CD4-positive, alpha-beta T cell (primary cell): ENCODE results near the gene SSBP2. TPM values are rescaled to one million over a fixed set of nuclear protein-coding genes. Genes with fewer than 3 reads are reported as not detected.

Experiments
- ATAC-seq: fragments of 200-7000 bp; cut with Tn5 transposase; one replicate; pipeline ENCODE4 v1.10.0; 2022; ENCODE audit warnings: mild to moderate bottlenecking; ENCODE audit not compliant: poor library complexity
- CTCF ChIA-PET: fragments of 350-600 bp; sonication (Branson Sonifier 250); formaldehyde crosslinking; loops from one replicate; lab custom pipeline; 2021; ENCODE audit warnings: antibody characterized with exemption, inconsistent platforms; lab: Charles Lee
- POLR2A ChIA-PET: fragments of 350-600 bp; sonication (Branson Sonifier 250); formaldehyde crosslinking; loops from one replicate; lab custom pipeline; 2021; ENCODE audit warnings: antibody characterized with exemption, inconsistent platforms; lab: Charles Lee
- DNase-seq, 14 experiments: peaks; one replicate each; pipeline ENCODE4 v3.0.0-alpha.2; 2013 to 2020; ENCODE audit warnings: mixed read lengths in 2 of 14
- H3K27ac ChIP-seq, 2 donors: one replicate each; pipeline versions ENCODE4 v1.5.1 to v1.7.0; 2013; ENCODE audit warnings: low read length in 2 of 2, low read depth in 1 of 2, mild to moderate bottlenecking in 1 of 2
- H3K27me3 ChIP-seq, 2 experiments: 1 replicate in 1 of 2; 2 replicates in 1 of 2; pipeline versions ENCODE4 v1.6.1 to v1.7.0; 2013; ENCODE audit warnings: low read length in 2 of 2, control low read depth in 1 of 2, mild to moderate bottlenecking in 1 of 2, moderate library complexity in 1 of 2; ENCODE audit not compliant: insufficient read depth in 2 of 2, control insufficient read depth in 1 of 2
- H3K36me3 ChIP-seq: one replicate; pipeline ENCODE4 v1.6.1; 2013; ENCODE audit warnings: low read length, control low read depth; ENCODE audit not compliant: insufficient read depth
- H3K4me1 ChIP-seq: one replicate; pipeline ENCODE4 v1.6.1; 2013; ENCODE audit warnings: low read length, control low read depth; ENCODE audit not compliant: insufficient read depth
- H3K4me3 ChIP-seq: one replicate; pipeline ENCODE4 v1.5.1; 2013; ENCODE audit warnings: mild to moderate bottlenecking, low read length, moderate library complexity
- H3K9me3 ChIP-seq, 2 experiments: 1 replicate in 1 of 2; 2 replicates in 1 of 2; pipeline versions ENCODE4 v1.6.1 to v1.7.0; 2013; ENCODE audit warnings: low read length in 2 of 2, mild to moderate bottlenecking in 2 of 2, control low read depth in 1 of 2, moderate library complexity in 1 of 2; ENCODE audit not compliant: control insufficient read depth in 1 of 2, insufficient read depth in 1 of 2
- H3K27ac Mint-ChIP-seq: one replicate; pipeline ENCODE4 v1.8.0; 2020; ENCODE audit warnings: mixed read lengths
- H3K27me3 Mint-ChIP-seq: one replicate; pipeline ENCODE4 v1.8.0; 2021; ENCODE audit warnings: mixed read lengths
- H3K36me3 Mint-ChIP-seq: one replicate; pipeline ENCODE4 v1.8.0; 2021; ENCODE audit warnings: low read depth, mixed read lengths
- H3K4me1 Mint-ChIP-seq: one replicate; pipeline ENCODE4 v1.8.0; 2021; ENCODE audit warnings: low read depth, mixed read lengths
- H3K4me3 Mint-ChIP-seq: one replicate; pipeline ENCODE4 v1.8.0; 2020; ENCODE audit warnings: mild to moderate bottlenecking, mixed read lengths
- H3K9me3 Mint-ChIP-seq: one replicate; pipeline ENCODE4 v1.8.0; 2020; ENCODE audit warnings: mixed read lengths
- intact Hi-C, 2 experiments: fragments of 100-400 bp; cut with DNase I in 1 of 2; cut with micrococcal nuclease in 1 of 2; formaldehyde crosslinking; loops; one replicate each; pipeline versions ENCODE4 v1.15.1 to v1.9.0; 2023 to 2025; cut with DNase I, micrococcal nuclease
- total RNA-seq, 174 experiments: library from RNA in 2 of 174; stranded (reverse) in 2 of 174; gene quantifications; one replicate each; pipeline ENCODE4 v1.2.3 and lab custom pipeline; 2021 to 2026
- TF ChIP-seq, protein P1 (sequence below): fragments of 200-600 bp; IDR thresholded peaks from one replicate; pipeline ENCODE4 v1.8.0; 2022; ENCODE audit warnings: antibody characterized with exemption, mild to moderate bottlenecking

Gene SSBP2
- total RNA-seq, 2 experiments from 2014 or later, result 33.5 to 36.3 TPM

DNA sequence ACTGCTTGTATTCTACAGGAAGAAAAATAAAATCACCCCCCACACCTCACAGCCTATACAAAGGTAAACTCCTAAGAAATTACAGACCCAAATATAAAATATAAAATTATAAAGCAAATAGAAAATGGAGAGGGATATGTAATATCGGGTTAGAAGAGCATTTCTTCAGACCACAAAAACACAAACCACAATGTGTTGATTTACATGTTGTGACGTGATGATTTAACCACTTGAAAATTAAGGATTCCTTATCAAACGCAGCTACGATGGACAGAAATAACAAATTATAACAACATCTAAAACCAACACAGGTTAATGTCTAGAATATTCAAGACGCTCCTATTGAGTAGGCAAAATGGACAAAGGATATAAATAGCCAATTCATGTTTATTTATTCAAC is 26.3 kb downstream of the SSBP2 start:
- Mint-ChIP-seq H3K36me3 (no peaks in the 10 kb centered on the region), H3K9me3 (no peaks in the 10 kb centered on the region), H3K4me3 (no peak overlapping the region), H3K27ac (no peak overlapping the region), H3K4me1 (peaks cover 92% of the 10 kb centered on the region), H3K27me3 (no peaks in the 10 kb centered on the region)
- CTCF ChIA-PET, result no interaction called here
- peak in 2 of 14 experiments; percentile 6 to 10 for DNase-seq
- Histone ChIP-seq H3K27me3 (no peaks in the 10 kb centered on the region), H3K4me1 (peaks cover 5% of the 10 kb centered on the region), H3K36me3 (no peaks in the 10 kb centered on the region), H3K9me3 (no peaks in the 10 kb centered on the region), H3K4me3 (no peak overlapping the region), H3K27ac (no peak overlapping the region)
- POLR2A ChIA-PET, result no interaction called here
- TF ChIP-seq, protein P1, sequence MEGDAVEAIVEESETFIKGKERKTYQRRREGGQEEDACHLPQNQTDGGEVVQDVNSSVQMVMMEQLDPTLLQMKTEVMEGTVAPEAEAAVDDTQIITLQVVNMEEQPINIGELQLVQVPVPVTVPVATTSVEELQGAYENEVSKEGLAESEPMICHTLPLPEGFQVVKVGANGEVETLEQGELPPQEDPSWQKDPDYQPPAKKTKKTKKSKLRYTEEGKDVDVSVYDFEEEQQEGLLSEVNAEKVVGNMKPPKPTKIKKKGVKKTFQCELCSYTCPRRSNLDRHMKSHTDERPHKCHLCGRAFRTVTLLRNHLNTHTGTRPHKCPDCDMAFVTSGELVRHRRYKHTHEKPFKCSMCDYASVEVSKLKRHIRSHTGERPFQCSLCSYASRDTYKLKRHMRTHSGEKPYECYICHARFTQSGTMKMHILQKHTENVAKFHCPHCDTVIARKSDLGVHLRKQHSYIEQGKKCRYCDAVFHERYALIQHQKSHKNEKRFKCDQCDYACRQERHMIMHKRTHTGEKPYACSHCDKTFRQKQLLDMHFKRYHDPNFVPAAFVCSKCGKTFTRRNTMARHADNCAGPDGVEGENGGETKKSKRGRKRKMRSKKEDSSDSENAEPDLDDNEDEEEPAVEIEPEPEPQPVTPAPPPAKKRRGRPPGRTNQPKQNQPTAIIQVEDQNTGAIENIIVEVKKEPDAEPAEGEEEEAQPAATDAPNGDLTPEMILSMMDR, result no peak
- ATAC-seq, result peak; percentile 21
- intact Hi-C loops, result loop anchor here in 1 of 2 experiments (10.0 kb wide), 1 partner anchor 190 kb away; no protein-coding TSS in a partner anchor

DNA sequence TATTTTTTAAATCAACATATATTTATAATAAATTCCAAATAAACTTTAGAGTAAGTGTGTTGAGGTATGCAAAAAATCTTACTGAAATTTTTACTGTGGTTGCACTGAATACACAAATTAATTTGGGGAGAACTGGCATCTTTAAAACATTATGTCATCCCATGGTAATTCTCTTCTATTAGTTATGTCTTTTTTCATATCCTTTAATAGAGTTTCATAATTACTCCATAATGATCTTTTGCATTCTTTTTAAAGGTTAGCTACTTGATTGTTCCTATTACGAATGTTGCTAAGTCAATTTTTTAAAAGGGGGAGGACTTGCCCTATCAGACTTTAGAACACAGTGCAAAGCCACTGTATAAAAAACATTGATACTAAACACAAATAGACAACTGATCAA is 26.8 kb downstream of the SSBP2 start:
- POLR2A ChIA-PET, result interaction anchor here (1.4 kb wide), 1 partner anchor 27 kb away, joined by 5 read pairs; the partner anchor contains the start of gene SSBP2
- H3K4me3 ChIP-seq, result no peak overlapping the region
- ATAC-seq (no peak), DNase-seq (no peak)
- Mint-ChIP-seq H3K27ac (no peak overlapping the region), H3K4me3 (no peak overlapping the region), H3K9me3 (no peaks in the 10 kb centered on the region), H3K27me3 (no peaks in the 10 kb centered on the region), H3K36me3 (no peaks in the 10 kb centered on the region), H3K4me1 (peaks cover 92% of the 10 kb centered on the region)
- H3K36me3 ChIP-seq, result no peaks in the 10 kb centered on the region
- no peaks in the 10 kb centered on the region for H3K27me3 ChIP-seq
- peaks cover 8% of the 10 kb centered on the region for H3K4me1 ChIP-seq
- no peak overlapping the region for H3K27ac ChIP-seq
- TF ChIP-seq, protein P1, result no peak
- H3K9me3 ChIP-seq, result no peaks in the 10 kb centered on the region
- CTCF ChIA-PET, result no interaction called here
- intact Hi-C loops, result loop anchor here in 1 of 2 experiments (10.0 kb wide), 1 partner anchor 189 kb away; no protein-coding TSS in a partner anchor

DNA sequence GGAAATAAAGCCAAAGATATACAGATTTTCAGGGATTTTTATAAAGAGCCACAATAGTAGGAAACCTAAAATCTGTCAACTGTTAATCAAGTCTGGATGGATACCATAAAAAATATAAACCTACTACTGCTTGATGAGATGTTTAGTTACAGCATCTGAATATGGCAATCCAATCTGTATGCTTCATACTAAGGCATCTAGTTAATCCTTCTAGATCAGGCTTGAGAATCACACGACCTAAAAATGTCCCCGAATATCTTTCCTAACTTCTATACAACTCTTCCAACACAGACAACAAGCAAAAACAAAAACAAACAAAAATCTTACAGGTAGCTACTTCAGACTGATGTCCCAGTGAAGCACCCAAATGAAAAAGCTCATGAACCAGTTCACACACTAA is 29.8 kb downstream of the SSBP2 start:
- Histone ChIP-seq H3K9me3 (no peaks in the 10 kb centered on the region), H3K4me1 (peaks cover 10% of the 10 kb centered on the region), H3K36me3 (no peaks in the 10 kb centered on the region), H3K4me3 (no peak overlapping the region), H3K27me3 (no peaks in the 10 kb centered on the region), H3K27ac (no peak overlapping the region)
- Mint-ChIP-seq H3K9me3 (no peaks in the 10 kb centered on the region), H3K4me1 (peaks cover 95% of the 10 kb centered on the region), H3K27ac (peak overlapping the region; percentile 16), H3K36me3 (no peaks in the 10 kb centered on the region), H3K27me3 (no peaks in the 10 kb centered on the region), H3K4me3 (peak overlapping the region; percentile 55)
- no peak for DNase-seq
- intact Hi-C loops, result loop anchor here in 1 of 2 experiments (10.0 kb wide), 1 partner anchor 186 kb away; no protein-coding TSS in a partner anchor
- TF ChIP-seq, protein P1, result no peak
- CTCF ChIA-PET, result no interaction called here
- ATAC-seq, result no peak
- POLR2A ChIA-PET, result interaction anchor here (4.0 kb wide), 1 partner anchor 29 kb away, joined by 22 read pairs; the partner anchor contains the start of gene SSBP2
